ENCODE results near the gene C20orf204. TPM values are rescaled to one million over a fixed set of nuclear protein-coding genes. Genes with fewer than 3 reads are reported as not detected.

The C20orf204 gene
- total and polyA plus RNA-seq, 10 of the 15 experiments (the other 5 are each of a cell fraction or from before 2014, with no cell fraction given), result 0.24 to 56.0 (median 12.4) TPM

DNA sequence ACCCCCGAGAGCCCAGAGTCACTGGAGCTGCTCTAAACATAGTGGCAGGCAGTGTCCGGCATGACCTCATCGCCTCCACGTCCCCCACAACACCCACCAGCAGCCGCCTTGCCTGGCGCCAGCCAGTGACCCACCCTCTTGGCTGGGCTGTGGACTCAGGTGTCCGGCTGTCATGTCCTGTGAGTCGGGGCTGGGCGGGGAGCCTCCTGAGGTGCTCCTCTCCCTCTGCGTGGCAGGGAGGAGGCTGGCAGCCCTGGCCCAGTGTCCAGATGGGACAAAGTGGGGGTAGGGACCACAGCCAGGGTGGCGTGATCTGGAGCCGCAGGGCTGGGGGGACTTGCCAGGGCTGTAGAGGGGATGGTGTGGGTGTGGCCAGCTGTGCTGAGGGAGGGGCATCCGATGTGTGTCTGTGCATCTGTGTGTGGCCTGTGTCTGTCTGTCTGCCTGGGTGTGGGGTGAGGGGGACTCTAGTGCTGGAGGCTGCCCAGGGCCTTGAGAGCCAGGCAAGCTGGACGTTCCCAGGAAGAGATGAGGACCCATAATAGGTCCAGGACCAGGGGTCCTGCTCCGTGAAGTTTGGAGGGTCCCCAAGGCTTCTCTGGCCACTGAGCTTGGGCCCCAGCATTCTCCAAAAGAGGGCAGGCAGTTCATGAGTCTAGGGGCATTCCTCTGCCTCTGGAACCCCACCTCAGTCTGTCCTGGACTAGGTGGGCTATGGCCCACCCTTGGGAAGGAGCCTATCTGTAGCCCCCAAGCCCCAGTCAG lies 15.8 kb downstream of the C20orf204 start:
- H3K79me2 ChIP-seq (ENCODE audit: control insufficient read depth, insufficient read depth, low read length), result no peaks in the 10 kb centered on the region
- FAIRE-seq, result no peak
- WGBS (ENCODE audit: insufficient coverage, insufficient replicate concordance, low lambda C conversion rate, missing lambda C conversion rate), result 33% methylated on average over 9 of the region's 15 CpGs
- no peak overlapping the region for H3K9ac ChIP-seq (ENCODE audit: control insufficient read depth, insufficient read depth, low read length)
- ATAC-seq, result no peak
- H3K27me3 ChIP-seq (replicated peaks in 1 of 2; ENCODE audit: control insufficient read depth in 2 of 2, insufficient read depth in 2 of 2, low read length in 1 of 2), result peaks cover 4 to 8% of the 10 kb centered on the region in 2 experiments; a peak in 3 of 4 replicates
- H4K20me1 ChIP-seq (ENCODE audit: control insufficient read depth, insufficient read depth), result no peaks in the 10 kb centered on the region
- H3K4me2 ChIP-seq (ENCODE audit: control insufficient read depth, insufficient read depth), result no peak overlapping the region
- H3K4me3 ChIP-seq, result no peak overlapping the region
- ChIA-PET RAD21 (ENCODE audit: unreplicated experiment) (interaction anchor here (7.1 kb wide), 1 partner anchor 12 kb away, joined by 78 read pairs; no protein-coding TSS in a partner anchor), CTCF (interaction anchor here (2.2 to 9.2 kb wide), 3 partner anchors 10 to 18 kb away, joined by 5 to 108 read pairs (median 10); no protein-coding TSS in a partner anchor), SMC1A (ENCODE audit: uncharacterized antibody, unreplicated experiment) (no interaction called here), POLR2A (interaction anchor here (0.6 kb wide), 1 partner anchor 11 kb away, joined by 3 read pairs; no protein-coding TSS in a partner anchor)
- no TSS peak for BruUV-seq (replicated peaks)
- H3K9me3 ChIP-seq (replicated peaks; ENCODE audit: control insufficient read depth, insufficient read depth, low read length), result no peaks in the 10 kb centered on the region
- TF ChIP-seq MTA3 (IDR thresholded peaks at IDR 0.05; ENCODE audit: borderline replicate concordance, low read length), result no peak
- TF ChIP-seq, protein P1, sequence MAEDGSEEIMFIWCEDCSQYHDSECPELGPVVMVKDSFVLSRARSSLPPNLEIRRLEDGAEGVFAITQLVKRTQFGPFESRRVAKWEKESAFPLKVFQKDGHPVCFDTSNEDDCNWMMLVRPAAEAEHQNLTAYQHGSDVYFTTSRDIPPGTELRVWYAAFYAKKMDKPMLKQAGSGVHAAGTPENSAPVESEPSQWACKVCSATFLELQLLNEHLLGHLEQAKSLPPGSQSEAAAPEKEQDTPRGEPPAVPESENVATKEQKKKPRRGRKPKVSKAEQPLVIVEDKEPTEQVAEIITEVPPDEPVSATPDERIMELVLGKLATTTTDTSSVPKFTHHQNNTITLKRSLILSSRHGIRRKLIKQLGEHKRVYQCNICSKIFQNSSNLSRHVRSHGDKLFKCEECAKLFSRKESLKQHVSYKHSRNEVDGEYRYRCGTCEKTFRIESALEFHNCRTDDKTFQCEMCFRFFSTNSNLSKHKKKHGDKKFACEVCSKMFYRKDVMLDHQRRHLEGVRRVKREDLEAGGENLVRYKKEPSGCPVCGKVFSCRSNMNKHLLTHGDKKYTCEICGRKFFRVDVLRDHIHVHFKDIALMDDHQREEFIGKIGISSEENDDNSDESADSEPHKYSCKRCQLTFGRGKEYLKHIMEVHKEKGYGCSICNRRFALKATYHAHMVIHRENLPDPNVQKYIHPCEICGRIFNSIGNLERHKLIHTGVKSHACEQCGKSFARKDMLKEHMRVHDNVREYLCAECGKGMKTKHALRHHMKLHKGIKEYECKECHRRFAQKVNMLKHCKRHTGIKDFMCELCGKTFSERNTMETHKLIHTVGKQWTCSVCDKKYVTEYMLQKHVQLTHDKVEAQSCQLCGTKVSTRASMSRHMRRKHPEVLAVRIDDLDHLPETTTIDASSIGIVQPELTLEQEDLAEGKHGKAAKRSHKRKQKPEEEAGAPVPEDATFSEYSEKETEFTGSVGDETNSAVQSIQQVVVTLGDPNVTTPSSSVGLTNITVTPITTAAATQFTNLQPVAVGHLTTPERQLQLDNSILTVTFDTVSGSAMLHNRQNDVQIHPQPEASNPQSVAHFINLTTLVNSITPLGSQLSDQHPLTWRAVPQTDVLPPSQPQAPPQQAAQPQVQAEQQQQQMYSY (CRISPR knock-in tag; IDR thresholded peaks at IDR 0.05), result no peak
- no peak for TF ChIP-seq IKZF1 (conservative IDR thresholded peaks at IDR 0.05)
- no peak for TF ChIP-seq ZNF24 (IDR thresholded peaks at IDR 0.05)
- TF ChIP-seq, protein P2, sequence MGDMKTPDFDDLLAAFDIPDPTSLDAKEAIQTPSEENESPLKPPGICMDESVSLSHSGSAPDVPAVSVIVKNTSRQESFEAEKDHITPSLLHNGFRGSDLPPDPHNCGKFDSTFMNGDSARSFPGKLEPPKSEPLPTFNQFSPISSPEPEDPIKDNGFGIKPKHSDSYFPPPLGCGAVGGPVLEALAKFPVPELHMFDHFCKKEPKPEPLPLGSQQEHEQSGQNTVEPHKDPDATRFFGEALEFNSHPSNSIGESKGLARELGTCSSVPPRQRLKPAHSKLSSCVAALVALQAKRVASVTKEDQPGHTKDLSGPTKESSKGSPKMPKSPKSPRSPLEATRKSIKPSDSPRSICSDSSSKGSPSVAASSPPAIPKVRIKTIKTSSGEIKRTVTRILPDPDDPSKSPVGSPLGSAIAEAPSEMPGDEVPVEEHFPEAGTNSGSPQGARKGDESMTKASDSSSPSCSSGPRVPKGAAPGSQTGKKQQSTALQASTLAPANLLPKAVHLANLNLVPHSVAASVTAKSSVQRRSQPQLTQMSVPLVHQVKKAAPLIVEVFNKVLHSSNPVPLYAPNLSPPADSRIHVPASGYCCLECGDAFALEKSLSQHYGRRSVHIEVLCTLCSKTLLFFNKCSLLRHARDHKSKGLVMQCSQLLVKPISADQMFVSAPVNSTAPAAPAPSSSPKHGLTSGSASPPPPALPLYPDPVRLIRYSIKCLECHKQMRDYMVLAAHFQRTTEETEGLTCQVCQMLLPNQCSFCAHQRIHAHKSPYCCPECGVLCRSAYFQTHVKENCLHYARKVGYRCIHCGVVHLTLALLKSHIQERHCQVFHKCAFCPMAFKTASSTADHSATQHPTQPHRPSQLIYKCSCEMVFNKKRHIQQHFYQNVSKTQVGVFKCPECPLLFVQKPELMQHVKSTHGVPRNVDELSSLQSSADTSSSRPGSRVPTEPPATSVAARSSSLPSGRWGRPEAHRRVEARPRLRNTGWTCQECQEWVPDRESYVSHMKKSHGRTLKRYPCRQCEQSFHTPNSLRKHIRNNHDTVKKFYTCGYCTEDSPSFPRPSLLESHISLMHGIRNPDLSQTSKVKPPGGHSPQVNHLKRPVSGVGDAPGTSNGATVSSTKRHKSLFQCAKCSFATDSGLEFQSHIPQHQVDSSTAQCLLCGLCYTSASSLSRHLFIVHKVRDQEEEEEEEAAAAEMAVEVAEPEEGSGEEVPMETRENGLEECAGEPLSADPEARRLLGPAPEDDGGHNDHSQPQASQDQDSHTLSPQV (IDR thresholded peaks at IDR 0.05), result no peak
- TF ChIP-seq CBX3 (IDR thresholded peaks at IDR 0.05; ENCODE audit: borderline replicate concordance, low read depth), result no peak
- no peak for TF ChIP-seq CHD1 (IDR thresholded peaks at IDR 0.05; ENCODE audit: low read depth, low read length)
- no peak for TF ChIP-seq FOXK2 (IDR thresholded peaks at IDR 0.05)
- no peak for TF ChIP-seq MEF2B (IDR thresholded peaks at IDR 0.05; ENCODE audit: partially characterized antibody, poor library complexity, severe bottlenecking)
- TF ChIP-seq CREM (IDR thresholded peaks at IDR 0.05; ENCODE audit: low read depth), result no peak
- no peak for TF ChIP-seq HCFC1 (IDR thresholded peaks at IDR 0.05; ENCODE audit: low read length)
- TF ChIP-seq, protein P3, sequence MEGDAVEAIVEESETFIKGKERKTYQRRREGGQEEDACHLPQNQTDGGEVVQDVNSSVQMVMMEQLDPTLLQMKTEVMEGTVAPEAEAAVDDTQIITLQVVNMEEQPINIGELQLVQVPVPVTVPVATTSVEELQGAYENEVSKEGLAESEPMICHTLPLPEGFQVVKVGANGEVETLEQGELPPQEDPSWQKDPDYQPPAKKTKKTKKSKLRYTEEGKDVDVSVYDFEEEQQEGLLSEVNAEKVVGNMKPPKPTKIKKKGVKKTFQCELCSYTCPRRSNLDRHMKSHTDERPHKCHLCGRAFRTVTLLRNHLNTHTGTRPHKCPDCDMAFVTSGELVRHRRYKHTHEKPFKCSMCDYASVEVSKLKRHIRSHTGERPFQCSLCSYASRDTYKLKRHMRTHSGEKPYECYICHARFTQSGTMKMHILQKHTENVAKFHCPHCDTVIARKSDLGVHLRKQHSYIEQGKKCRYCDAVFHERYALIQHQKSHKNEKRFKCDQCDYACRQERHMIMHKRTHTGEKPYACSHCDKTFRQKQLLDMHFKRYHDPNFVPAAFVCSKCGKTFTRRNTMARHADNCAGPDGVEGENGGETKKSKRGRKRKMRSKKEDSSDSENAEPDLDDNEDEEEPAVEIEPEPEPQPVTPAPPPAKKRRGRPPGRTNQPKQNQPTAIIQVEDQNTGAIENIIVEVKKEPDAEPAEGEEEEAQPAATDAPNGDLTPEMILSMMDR (IDR thresholded peaks at IDR 0.05 in 2 of 3, conservative IDR thresholded peaks at IDR 0.05 in 1 of 3; ENCODE audit: control insufficient read depth in 2 of 3, extremely low read depth in 1 of 3, insufficient read depth in 1 of 3, low read depth in 3 of 3, low read length in 3 of 3), result no peak
- no peak for TF ChIP-seq SMAD5 (IDR thresholded peaks at IDR 0.05; ENCODE audit: low read depth)
- H2AFZ ChIP-seq (ENCODE audit: control insufficient read depth, low read depth, low read length), result no peak overlapping the region
- no peak overlapping the region for H3K27ac ChIP-seq (ENCODE audit: control insufficient read depth, insufficient read depth)
- H3K36me3 ChIP-seq (ENCODE audit: control insufficient read depth in 2 of 2, insufficient read depth in 2 of 2, low read length in 1 of 2), result no peaks in the 10 kb centered on the region
- in situ Hi-C loops (cut with MboI) (no loop called here), intact Hi-C loops (cut with micrococcal nuclease; ENCODE audit: unreplicated experiment) (loop anchor here (10.0 kb wide), 1 partner anchor 187 kb away; the partner anchor contains the start of genes ABHD16B and TPD52L2)
- DNase-seq (ENCODE audit: low read depth, low spot score), result no peak
- peaks cover 28% of the 10 kb centered on the region for H3K4me1 ChIP-seq (ENCODE audit: control insufficient read depth, insufficient read depth, low read length)

Measured in GM12878 (cell line).